OCI-LY7 (cell line): Measurements from ENCODE around the gene SATB1. TPM values are rescaled to one million over a fixed set of nuclear protein-coding genes. Genes with fewer than 3 reads are reported as not detected.

Experiments used
- BruUV-seq: library from RNA; stranded (reverse); fragments of 400-500 nt; replicated peaks from 2 replicates; lab custom pipeline; 2021; lab: Mats Ljungman, UMichigan
- CTCF ChIA-PET: fragments of 300-600 bp; sonication (Branson Sonifier 250); formaldehyde crosslinking; loops from one replicate; lab custom pipeline; 2022; ENCODE audit warnings: antibody characterized with exemption; ENCODE audit not compliant: unreplicated experiment; lab: Charles Lee
- POLR2A ChIA-PET: fragments of 300-600 bp; sonication (Branson Sonifier 250); formaldehyde crosslinking; loops from one replicate; lab custom pipeline; 2022; ENCODE audit warnings: antibody characterized with exemption; lab: Charles Lee
- DNase-seq: peaks from one replicate; pipeline ENCODE4 v3.0.0-alpha.2; 2015; ENCODE audit warnings: low spot score
- H2AFZ ChIP-seq: fragments of 200-600 bp; sonication (generic), shearing (Covaris generic); 2 replicates; pipeline ENCODE4 v1.6.1; 2014; ENCODE audit warnings: mild to moderate bottlenecking, antibody characterized with exemption, low read length, moderate library complexity
- H3K27ac ChIP-seq: fragments of 200-600 bp; sonication (generic); 2 replicates; pipeline ENCODE4 v1.5.1; 2014; ENCODE audit warnings: mixed run types, low read depth, mild to moderate bottlenecking, moderate library complexity, low read length, inconsistent platforms; ENCODE audit not compliant: poor library complexity, severe bottlenecking
- H3K36me3 ChIP-seq: fragments of 200-600 bp; sonication (generic); 2 replicates; pipeline ENCODE4 v1.6.1; 2014; ENCODE audit warnings: mild to moderate bottlenecking, antibody characterized with exemption, low read length, moderate library complexity, mixed read lengths; ENCODE audit not compliant: insufficient read depth
- H3K4me1 ChIP-seq: fragments of 200-600 bp; sonication (generic); 2 replicates; pipeline ENCODE4 v1.5.1; 2014; ENCODE audit warnings: mild to moderate bottlenecking, low read length; ENCODE audit not compliant: insufficient read depth, poor library complexity, severe bottlenecking
- H3K4me2 ChIP-seq: fragments of 200-600 bp; sonication (generic); 2 replicates; pipeline ENCODE4 v1.6.1; 2014; ENCODE audit warnings: mild to moderate bottlenecking, low read length
- H3K4me3 ChIP-seq: fragments of 200-600 bp; sonication (generic); 2 replicates; pipeline ENCODE4 v1.5.1; 2014; ENCODE audit warnings: mild to moderate bottlenecking, low read depth, low read length; ENCODE audit not compliant: poor library complexity, severe bottlenecking
- H3K79me2 ChIP-seq: fragments of 200-600 bp; sonication (generic); 2 replicates; pipeline ENCODE4 v1.6.1; 2016; ENCODE audit warnings: low read depth, mild to moderate bottlenecking, low read length, moderate library complexity, mixed read lengths; ENCODE audit not compliant: insufficient read depth
- H3K9me2 ChIP-seq: fragments of 200-600 bp; sonication (generic); 2 replicates; pipeline ENCODE4 v1.6.1; 2016; ENCODE audit warnings: mild to moderate bottlenecking, low read length, mixed read lengths; ENCODE audit not compliant: insufficient read depth
- H3K9me3 ChIP-seq: fragments of 200-600 bp; sonication (generic); 2 replicates; pipeline ENCODE4 v1.6.1; 2014; ENCODE audit warnings: mild to moderate bottlenecking, mixed run types, low read length, mixed read lengths
- H4K20me1 ChIP-seq: fragments of 200-600 bp; sonication (generic); 2 replicates; pipeline ENCODE4 v1.6.1; 2014; ENCODE audit warnings: mild to moderate bottlenecking, antibody characterized with exemption, low read length, moderate library complexity, mixed read lengths; ENCODE audit not compliant: insufficient read depth
- CTCF ChIP-seq: fragments of 200-600 bp; sonication (generic); conservative IDR thresholded peaks from 2 replicates; pipeline ENCODE4 v1.5.1; 2014; ENCODE audit warnings: mild to moderate bottlenecking, antibody characterized with exemption, low read length, moderate library complexity, mixed read lengths
- EZH2phosphoT487 ChIP-seq: fragments of 200-600 bp; sonication (generic); IDR thresholded peaks from 2 replicates; pipeline ENCODE4 v1.6.1; 2018; ENCODE audit warnings: low read depth, borderline replicate concordance, mild to moderate bottlenecking, mixed run types, antibody characterized with exemption, low read length, moderate library complexity, mixed read lengths
- intact Hi-C: fragments of 100-400 bp; cut with micrococcal nuclease; formaldehyde crosslinking; loops from one replicate; pipeline ENCODE4 v1.10.0; 2022; ENCODE audit not compliant: unreplicated experiment
- total RNA-seq, 2 experiments: library from RNA; depleted of rRNA in 1 of 2; stranded (reverse); fragments of >200 nt in 1 of 2; shearing (Covaris generic) in 1 of 2; gene quantifications; 2 replicates each; pipeline ENCODE4 v1.2.3, GENCODE V29; 2014 to 2022

The SATB1 gene
- total RNA-seq, 2 experiments from 2014 or later: 2.5 to 5.6 TPM

GRCh38 chr3:18416332-18416731 lies 8.8 kb downstream of the SATB1 start:
- BruUV-seq: no TSS peak
- Histone ChIP-seq H3K4me3 (no peak overlapping the region), H3K4me1 (no peaks in the 10 kb centered on the region), H3K27ac (no peak overlapping the region), H2AFZ (no peak overlapping the region), H3K9me3 (no peaks in the 10 kb centered on the region), H3K36me3 (no peaks in the 10 kb centered on the region), H3K9me2 (no peaks in the 10 kb centered on the region), H3K79me2 (no peaks in the 10 kb centered on the region), H3K4me2 (no peak overlapping the region), H4K20me1 (no peaks in the 10 kb centered on the region)
- no peak for DNase-seq
- intact Hi-C loops: no loop called here
- POLR2A ChIA-PET: no interaction called here
- TF ChIP-seq CTCF: no peak
- TF ChIP-seq EZH2phosphoT487: no peak
- CTCF ChIA-PET: no interaction called here

- ChIA-PET POLR2A (no interaction called here), CTCF (no interaction called here)
- H3K36me3 ChIP-seq: no peaks in the 10 kb centered on the region
Observed at GRCh38 chr3:18415839-18416238, 9.3 kb downstream of the SATB1 start.

More at GRCh38 chr3:18415839-18416238, 9.3 kb downstream of the SATB1 start:
- no peak overlapping the region for H3K4me2 ChIP-seq
- intact Hi-C loops: no loop called here
- H3K4me3 ChIP-seq: no peak overlapping the region
- H4K20me1 ChIP-seq: no peaks in the 10 kb centered on the region
- H3K79me2 ChIP-seq: no peaks in the 10 kb centered on the region
- no peak overlapping the region for H3K27ac ChIP-seq
- BruUV-seq: no TSS peak
- no peak overlapping the region for H2AFZ ChIP-seq
- H3K9me2 ChIP-seq: no peaks in the 10 kb centered on the region
- no peak for DNase-seq
- no peaks in the 10 kb centered on the region for H3K4me1 ChIP-seq
- TF ChIP-seq CTCF (no peak), EZH2phosphoT487 (no peak)
- no peaks in the 10 kb centered on the region for H3K9me3 ChIP-seq
